Stimulated activated effector memory CD8-positive, alpha-beta T cell treated with anti-CD3 and anti-CD28 coated beads, Interleukin-12 subunit alpha, Interleukin-12 subunit beta, amount 100 ng/mL, for 72 hours (primary cell): ENCODE measurements around the gene ANXA7.
"Not testable (repeated sequence)": the region's sequence is repeated elsewhere in the genome, so short reads cannot be mapped to it uniquely, and the experiment has no call there.

Experiments used
- ATAC-seq: fragments of 150-1000 bp; cut with Tn5 transposase; 2 replicates; pipeline ENCODE4 v1.10.0; 2021
- DNase-seq, 2 donors: peaks; one replicate each; pipeline ENCODE4 v3.0.0; 2021 to 2022; ENCODE audit warnings: low spot score in 2 of 2
- H3K27ac Mint-ChIP-seq: one replicate; pipeline ENCODE4 v1.8.0; 2022; ENCODE audit warnings: mild to moderate bottlenecking, mixed read lengths
- H3K36me3 Mint-ChIP-seq: one replicate; pipeline ENCODE4 v1.8.0; 2022; ENCODE audit warnings: mild to moderate bottlenecking, mixed read lengths
- H3K4me1 Mint-ChIP-seq: one replicate; pipeline ENCODE4 v1.8.0; 2022; ENCODE audit warnings: mixed read lengths
- H3K4me3 Mint-ChIP-seq: one replicate; pipeline ENCODE4 v1.8.0; 2022; ENCODE audit warnings: mild to moderate bottlenecking, mixed read lengths
- H3K9me3 Mint-ChIP-seq: one replicate; pipeline ENCODE4 v1.8.0; 2022; ENCODE audit warnings: mixed read lengths

The ANXA7 gene

DNA sequence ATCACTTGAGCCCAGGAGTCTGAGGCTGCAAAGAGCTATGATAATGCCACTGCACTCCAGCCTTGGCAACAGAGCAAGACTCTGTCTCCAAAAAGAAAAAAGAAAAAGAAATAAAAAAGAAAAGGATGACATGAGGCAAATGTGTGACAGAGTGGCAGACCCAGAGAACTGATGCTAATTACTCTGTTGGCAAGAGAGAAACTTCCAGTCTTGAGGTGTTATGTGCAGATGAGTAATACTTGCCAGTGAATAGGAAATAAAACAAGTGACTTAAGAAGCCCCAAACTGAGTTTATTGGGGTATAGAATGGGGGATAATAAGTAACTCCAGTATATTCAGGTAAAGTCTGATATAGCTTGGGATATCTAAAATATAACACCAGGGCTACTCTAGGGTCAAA, 9.5 kb upstream of the ANXA7 start:
- H3K27ac Mint-ChIP-seq: peak overlapping the region; percentile 80
- no peak overlapping the region for H3K4me3 Mint-ChIP-seq
- ATAC-seq: peak; percentile 65
- peaks cover 46% of the 10 kb centered on the region for H3K36me3 Mint-ChIP-seq
- H3K4me1 Mint-ChIP-seq: peaks cover 7% of the 10 kb centered on the region
- no peak for DNase-seq
- H3K9me3 Mint-ChIP-seq: no peaks in the 10 kb centered on the region

DNA sequence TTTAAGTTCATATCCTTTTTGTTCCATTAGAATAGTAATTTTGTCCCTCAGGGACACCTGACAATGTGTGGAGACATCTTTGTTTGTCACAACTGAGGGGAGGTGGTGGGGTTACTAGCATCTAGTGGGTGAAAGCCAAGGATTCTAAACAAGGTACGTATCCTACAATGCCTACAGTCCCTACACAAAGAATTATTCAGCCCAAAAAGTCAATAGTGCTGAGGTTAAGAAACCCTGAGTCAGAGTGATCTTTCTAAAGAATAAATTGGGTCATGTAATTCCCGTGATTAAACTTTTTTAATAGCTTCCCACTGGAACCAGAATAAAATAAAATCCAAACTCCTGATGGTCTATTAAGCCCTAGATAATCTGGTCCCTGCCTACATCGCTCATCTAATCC, 2.7 kb upstream of the ANXA7 start:
- H3K27ac Mint-ChIP-seq: no peak overlapping the region
- ATAC-seq (no peak), DNase-seq (no peak)
- H3K9me3 Mint-ChIP-seq: no peaks in the 10 kb centered on the region
- H3K36me3 Mint-ChIP-seq: peaks cover 18% of the 10 kb centered on the region
- no peak overlapping the region for H3K4me3 Mint-ChIP-seq
- H3K4me1 Mint-ChIP-seq: peaks cover 24% of the 10 kb centered on the region

DNA sequence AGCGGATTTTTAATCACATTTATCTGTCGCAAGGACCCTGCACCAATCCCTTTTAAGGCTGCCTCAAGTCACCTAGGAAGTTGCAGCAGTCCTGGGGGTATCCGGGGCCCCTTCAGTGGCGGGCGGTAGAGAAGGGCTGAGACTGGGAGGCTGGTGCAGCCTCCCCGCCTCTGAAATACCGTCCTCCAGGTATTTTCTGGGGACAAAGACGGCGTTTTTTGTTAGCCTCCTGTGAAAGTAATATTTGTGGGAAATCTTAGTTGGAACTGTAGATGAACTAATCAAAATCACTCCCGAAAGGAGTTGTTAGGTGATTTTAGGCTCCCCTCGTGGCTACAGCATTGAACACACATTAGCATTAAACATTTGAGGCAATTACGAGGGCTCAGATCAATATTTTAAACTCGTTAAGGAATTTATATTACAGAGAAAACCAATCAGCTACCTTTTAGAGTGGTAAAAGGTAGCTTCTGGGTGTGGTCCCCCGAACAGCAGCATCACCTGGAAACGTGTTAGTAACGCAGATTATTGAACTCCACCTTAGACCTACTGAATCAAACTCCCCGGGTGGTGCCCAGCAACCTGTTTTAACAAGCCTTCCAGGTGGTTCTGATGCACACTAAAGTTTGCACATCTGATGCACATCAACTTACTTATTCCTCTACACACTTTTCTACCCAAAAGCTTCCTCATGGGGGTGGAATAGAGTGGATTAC, 530 bp upstream of the ANXA7 start:
- DNase-seq (no peak), ATAC-seq (peak; percentile 65)
- Mint-ChIP-seq H3K4me1 (peaks cover 43% of the 10 kb centered on the region), H3K36me3 (peaks cover 33% of the 10 kb centered on the region), H3K27ac (peak overlapping the region; percentile 97), H3K9me3 (no peaks in the 10 kb centered on the region), H3K4me3 (peak overlapping the region; percentile 90)

DNA sequence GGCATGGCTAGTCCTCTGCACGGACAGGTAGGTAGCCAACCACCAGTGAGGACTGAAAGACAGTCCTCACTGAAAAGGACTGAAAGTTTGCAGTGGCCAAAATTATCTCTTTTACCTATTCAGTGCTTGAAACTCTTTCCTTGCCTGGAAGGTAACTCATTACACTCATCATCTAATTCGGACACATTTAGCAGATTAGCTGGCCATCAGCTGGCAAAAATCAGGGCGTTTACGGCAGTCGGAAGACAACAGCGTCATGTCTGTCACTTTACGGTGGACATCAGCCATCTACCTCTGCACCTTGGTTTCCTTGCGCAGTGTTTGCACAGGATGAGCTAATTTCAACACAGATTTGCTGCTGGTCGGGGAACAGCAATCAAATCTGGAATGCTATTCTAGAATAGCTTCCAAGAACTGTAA, 740 bp downstream of the ANXA7 start:
- Mint-ChIP-seq H3K27ac (peak overlapping the region; percentile 97), H3K9me3 (no peaks in the 10 kb centered on the region), H3K4me1 (peaks cover 53% of the 10 kb centered on the region), H3K36me3 (peaks cover 37% of the 10 kb centered on the region), H3K4me3 (peak overlapping the region; percentile 90)
- DNase-seq: no peak
- ATAC-seq: peak; percentile 66

DNA sequence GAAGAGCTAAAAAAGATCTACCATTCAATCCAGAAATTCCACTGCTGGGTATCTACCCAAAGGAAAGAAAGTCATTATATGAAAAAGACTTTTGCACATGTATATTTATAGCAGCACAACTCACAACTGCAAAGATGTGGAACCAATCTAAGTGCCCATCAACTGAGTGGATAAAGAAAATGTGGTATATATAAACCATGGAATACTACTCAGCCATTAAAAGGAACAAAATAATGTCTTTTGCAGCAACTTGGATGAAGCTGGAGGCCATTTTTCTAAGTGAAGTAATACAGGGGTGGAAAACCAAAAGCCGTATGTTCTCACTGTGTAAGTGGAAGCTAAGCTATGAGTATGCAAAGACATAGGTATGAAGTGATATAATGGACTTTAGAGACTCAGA, 3.0 kb downstream of the ANXA7 start:
- Mint-ChIP-seq H3K4me1 (peaks cover 75% of the 10 kb centered on the region), H3K4me3 (peak overlapping the region; percentile 90), H3K36me3 (peaks cover 53% of the 10 kb centered on the region), H3K27ac (no peak overlapping the region), H3K9me3 (no peaks in the 10 kb centered on the region)
- ATAC-seq (no peak), DNase-seq (no peak)

DNA sequence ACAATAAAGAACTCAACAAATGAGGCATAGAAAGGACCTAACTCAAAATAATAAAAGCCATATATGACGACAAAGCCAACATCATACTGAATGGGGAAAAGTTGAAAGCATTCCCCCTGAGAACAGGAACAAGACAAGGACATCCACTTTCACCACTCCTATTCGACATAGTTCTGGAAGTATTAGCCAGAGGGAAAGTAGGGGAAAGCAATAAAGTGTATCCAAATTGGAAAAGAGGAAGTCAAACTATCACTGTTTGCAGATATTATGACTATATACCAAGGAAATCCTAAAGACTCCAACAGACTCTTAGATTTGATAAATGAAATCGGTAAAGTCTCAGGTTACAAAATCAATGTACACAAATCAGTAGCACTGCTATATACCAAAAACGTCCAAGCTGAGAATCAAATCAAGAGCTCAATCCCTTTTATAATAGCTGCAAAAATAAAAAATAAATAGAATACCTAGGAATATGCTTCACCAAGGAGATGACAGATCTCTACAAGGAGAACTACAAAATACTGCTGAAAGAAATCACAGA, 4.8 kb downstream of the ANXA7 start:
- Mint-ChIP-seq H3K4me1 (peaks cover 70% of the 10 kb centered on the region), H3K27ac (no peak overlapping the region), H3K9me3 (no peaks in the 10 kb centered on the region), H3K4me3 (no peak overlapping the region), H3K36me3 (peaks cover 53% of the 10 kb centered on the region)
- no peak for DNase-seq
- no peak for ATAC-seq

DNA sequence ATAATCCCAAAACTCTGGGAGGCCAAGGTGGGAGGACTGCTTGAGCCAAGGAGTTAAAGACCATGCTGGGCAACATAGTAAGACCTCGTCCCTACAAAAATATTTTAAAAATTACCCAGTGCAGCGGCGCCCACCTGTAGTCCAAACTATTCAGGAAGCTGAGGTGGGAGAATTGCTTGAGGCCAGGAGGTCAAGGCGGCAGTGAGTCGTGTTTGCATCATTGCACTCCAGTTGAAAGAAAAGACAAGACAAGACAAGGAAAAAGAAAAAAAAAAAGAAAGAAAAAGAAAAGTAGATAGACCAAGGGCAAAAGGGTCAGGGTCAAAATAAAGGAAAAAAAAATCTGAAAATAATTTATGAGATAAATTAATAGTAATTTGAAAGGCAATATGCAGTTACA, 5.8 kb downstream of the ANXA7 start:
- H3K36me3 Mint-ChIP-seq: peaks cover 46% of the 10 kb centered on the region
- DNase-seq (no peak), ATAC-seq (no peak)
- H3K27ac Mint-ChIP-seq: no peak overlapping the region
- no peaks in the 10 kb centered on the region for H3K9me3 Mint-ChIP-seq
- no peak overlapping the region for H3K4me3 Mint-ChIP-seq
- peaks cover 76% of the 10 kb centered on the region for H3K4me1 Mint-ChIP-seq

DNA sequence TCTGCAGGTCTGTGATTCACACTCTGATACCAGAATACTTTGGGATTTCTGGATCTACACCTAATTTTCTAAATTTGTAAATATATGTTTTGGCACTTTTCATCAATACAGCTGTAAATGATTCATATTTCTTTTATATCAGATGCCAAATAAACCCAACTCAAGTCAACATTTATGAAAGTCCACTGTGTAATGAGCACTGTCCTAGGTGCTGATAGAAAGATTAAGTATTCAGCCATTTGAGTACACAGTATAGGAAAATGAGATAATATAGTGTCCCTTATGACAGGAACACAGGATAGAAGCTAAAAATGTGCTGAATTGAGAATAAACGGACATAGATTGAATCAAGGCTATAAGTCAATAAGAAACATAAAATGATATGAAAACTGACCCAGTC, 6.4 kb downstream of the ANXA7 start:
- Mint-ChIP-seq H3K4me1 (peaks cover 76% of the 10 kb centered on the region), H3K4me3 (no peak overlapping the region), H3K9me3 (no peaks in the 10 kb centered on the region), H3K36me3 (peaks cover 41% of the 10 kb centered on the region), H3K27ac (no peak overlapping the region)
- DNase-seq (no peak), ATAC-seq (no peak)

DNA sequence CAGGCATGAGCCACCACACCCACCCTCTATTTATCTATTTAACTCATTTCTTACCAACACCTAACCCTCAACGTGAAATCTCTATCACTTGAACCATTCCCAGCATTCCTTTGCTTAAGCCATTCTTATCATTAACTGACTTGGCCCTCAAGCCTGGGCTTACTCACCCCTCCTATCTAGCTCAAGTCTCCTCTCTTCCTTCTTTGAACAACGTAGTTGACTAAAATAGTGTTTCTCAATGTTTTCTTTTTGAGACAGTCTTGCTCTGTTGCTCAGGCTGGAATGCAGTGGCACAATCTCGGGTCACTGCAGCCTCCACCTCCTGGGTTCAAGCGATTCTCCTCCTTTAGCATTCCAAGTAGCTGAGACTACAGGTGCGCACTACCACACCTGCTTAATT, 7.0 kb downstream of the ANXA7 start:
- Mint-ChIP-seq H3K4me3 (no peak overlapping the region), H3K27ac (no peak overlapping the region), H3K9me3 (no peaks in the 10 kb centered on the region), H3K36me3 (peaks cover 36% of the 10 kb centered on the region), H3K4me1 (peaks cover 73% of the 10 kb centered on the region)
- no peak for ATAC-seq
- no peak for DNase-seq

DNA sequence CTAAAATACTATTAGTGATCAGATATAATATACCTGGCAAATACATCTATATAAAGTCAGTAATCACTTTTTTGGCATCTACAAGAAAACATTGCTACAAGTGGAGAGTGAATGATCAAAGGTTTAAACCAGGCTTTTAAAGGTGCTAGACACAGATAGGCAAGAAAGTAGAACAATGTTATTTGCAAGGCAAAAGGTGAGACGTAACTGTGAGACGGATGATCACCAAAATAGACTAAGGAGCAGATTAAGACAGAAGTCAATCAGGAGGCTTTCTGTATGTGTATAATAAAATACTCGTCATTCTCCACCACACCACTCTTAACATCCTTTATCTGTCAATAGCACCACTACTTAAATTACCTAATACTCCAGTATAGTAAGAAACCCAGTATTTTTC, 8.3 kb downstream of the ANXA7 start:
- peaks cover 32% of the 10 kb centered on the region for H3K36me3 Mint-ChIP-seq
- peaks cover 62% of the 10 kb centered on the region for H3K4me1 Mint-ChIP-seq
- H3K27ac Mint-ChIP-seq: no peak overlapping the region
- no peaks in the 10 kb centered on the region for H3K9me3 Mint-ChIP-seq
- DNase-seq (no peak), ATAC-seq (no peak)
- no peak overlapping the region for H3K4me3 Mint-ChIP-seq

DNA sequence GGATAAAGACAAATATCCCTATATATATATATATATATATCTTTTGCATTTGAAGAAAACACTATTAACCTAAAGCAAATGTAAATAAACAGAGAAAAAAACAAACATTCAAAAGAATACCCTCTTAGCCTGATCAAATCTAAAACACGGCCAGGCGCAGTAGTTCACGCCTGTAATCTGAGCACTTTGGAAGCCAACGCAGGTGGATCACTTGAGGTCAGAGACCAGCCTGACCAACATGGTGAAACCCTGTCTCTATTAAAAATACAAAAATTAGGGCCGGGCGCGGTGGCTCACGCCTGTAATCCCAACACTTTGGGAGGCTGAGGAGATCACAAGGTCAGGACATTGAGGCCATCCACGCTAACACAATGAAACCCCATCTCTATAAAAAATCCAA, 9.2 kb downstream of the ANXA7 start:
- no peak overlapping the region for H3K4me3 Mint-ChIP-seq
- ATAC-seq: no peak
- peaks cover 27% of the 10 kb centered on the region for H3K36me3 Mint-ChIP-seq
- DNase-seq: no peak
- H3K9me3 Mint-ChIP-seq: no peaks in the 10 kb centered on the region
- no peak overlapping the region for H3K27ac Mint-ChIP-seq
- peaks cover 54% of the 10 kb centered on the region for H3K4me1 Mint-ChIP-seq

DNA sequence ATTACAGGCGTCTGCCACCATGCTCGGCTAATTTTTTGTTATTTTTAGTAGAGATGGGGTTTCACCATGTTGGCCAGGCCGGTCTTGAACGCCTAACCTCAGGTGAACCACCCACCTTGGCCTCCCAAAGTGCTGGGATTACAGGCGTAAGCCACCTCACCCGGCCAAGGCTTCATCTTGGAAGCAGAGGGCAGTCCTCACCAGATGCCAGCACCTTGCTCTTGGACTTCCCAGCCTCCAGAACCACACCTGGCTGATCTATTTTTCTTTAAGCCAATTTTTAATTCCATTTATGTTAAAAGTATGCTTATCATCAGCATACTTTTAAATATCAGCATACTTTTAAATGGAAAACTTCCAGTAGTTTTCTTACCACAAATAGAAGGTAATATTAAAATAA, 12.2 kb downstream of the ANXA7 start:
- Mint-ChIP-seq H3K36me3 (peaks cover 26% of the 10 kb centered on the region), H3K9me3 (no peaks in the 10 kb centered on the region), H3K27ac (no peak overlapping the region), H3K4me1 (peaks cover 27% of the 10 kb centered on the region), H3K4me3 (no peak overlapping the region)
- ATAC-seq (no peak), DNase-seq (no peak)

DNA sequence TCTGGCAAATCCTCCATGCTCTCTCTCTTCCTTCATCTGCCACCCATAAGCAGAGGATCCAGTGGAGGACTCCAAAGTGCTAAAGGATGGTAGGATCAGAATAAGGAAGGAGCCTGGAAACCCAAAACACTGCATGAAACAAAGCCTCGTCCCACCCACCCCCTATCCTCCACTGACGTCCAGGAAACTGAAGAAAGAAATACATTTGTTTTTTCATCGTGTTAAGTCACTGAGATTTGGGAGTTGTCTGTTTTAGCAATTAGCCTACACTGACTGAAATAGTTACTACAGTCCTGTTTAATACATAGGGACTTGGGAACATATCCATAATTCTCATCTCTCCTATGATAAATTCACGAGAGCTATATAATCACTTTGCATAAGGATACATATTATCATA, 14.8 kb downstream of the ANXA7 start:
- Mint-ChIP-seq H3K4me3 (no peak overlapping the region), H3K36me3 (peaks cover 50% of the 10 kb centered on the region), H3K27ac (no peak overlapping the region), H3K4me1 (peaks cover 13% of the 10 kb centered on the region), H3K9me3 (no peaks in the 10 kb centered on the region)
- DNase-seq: no peak
- no peak for ATAC-seq

DNA sequence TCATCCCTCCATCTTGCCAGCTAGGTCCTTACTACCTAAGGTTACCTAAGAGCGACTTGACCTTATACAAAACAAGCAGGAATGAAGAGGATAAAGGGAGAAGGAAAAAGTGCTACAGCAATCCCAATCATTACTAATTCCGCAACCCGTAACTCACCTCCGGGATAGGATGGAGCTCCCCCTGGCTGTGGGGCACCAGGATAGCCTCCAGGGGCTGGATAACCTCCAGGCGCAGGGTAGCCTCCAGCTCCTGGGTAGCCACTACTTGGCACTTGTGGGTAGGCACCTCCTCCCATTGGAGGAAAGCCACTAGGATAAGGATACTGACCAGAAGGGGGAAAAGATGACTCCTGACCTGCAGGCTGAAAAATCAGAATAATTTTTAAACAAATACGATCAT, 15.8 kb downstream of the ANXA7 start:
- DNase-seq (no peak), ATAC-seq (no peak)
- peaks cover 5% of the 10 kb centered on the region for H3K4me1 Mint-ChIP-seq
- no peak overlapping the region for H3K27ac Mint-ChIP-seq
- no peaks in the 10 kb centered on the region for H3K9me3 Mint-ChIP-seq
- H3K4me3 Mint-ChIP-seq: no peak overlapping the region
- peaks cover 61% of the 10 kb centered on the region for H3K36me3 Mint-ChIP-seq

DNA sequence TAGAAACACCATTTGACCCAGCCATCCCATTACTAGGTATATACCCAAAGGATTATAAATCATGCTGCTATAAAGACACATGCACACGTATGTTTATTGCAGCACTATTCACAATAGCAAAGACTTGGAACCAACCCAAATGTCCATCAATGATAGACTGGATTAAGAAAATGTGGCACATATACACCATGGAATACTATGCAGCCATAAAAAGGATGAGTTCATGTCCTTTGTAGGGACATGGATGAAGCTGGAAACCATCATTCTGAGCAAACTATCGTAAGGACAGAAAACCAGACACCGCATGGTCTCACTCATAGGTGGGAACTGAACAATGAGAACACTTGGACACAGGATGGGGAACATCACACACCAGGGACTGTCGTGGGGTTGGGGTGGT, 19.5 kb downstream of the ANXA7 start:
- ATAC-seq, DNase-seq, H3K4me1 Mint-ChIP-seq, H3K4me3 Mint-ChIP-seq, H3K27ac Mint-ChIP-seq, H3K9me3 Mint-ChIP-seq: not testable (repeated sequence)
- peaks cover 90% of the 10 kb centered on the region for H3K36me3 Mint-ChIP-seq

DNA sequence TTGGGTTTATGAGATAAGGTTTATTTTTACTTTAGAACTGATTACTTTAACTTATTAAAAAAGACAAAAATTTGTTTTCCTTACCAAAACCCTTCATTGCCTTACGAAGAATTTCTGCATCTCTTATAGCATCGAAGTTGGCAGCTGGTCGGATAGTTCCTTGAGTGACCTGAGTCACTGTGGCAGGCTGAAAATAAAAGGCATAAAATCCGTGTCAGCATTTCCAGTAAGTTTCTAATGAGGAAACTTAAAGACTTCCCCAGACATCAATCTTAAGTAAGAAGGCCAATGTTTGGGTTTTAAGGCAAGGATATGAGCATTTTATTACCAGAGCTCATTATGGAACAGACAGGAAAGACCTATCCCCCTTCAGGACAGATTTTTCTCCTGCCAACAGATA, 25.6 kb downstream of the ANXA7 start:
- peaks cover 9% of the 10 kb centered on the region for H3K4me1 Mint-ChIP-seq
- ATAC-seq: no peak
- H3K36me3 Mint-ChIP-seq: peaks cover 100% of the 10 kb centered on the region
- H3K9me3 Mint-ChIP-seq: no peaks in the 10 kb centered on the region
- DNase-seq: no peak
- no peak overlapping the region for H3K27ac Mint-ChIP-seq
- H3K4me3 Mint-ChIP-seq: no peak overlapping the region
